ENCODE results near the gene CPTP.
"Not testable (repeated sequence)": the region's sequence is repeated elsewhere in the genome, so short reads cannot be mapped to it uniquely, and the experiment has no call there.

Gene CPTP

GRCh38 chr1:1365875-1366698, 41.5 kb downstream of the CPTP start:
- no peak for DNase-seq (ENCODE audit: low spot score)

DNA sequence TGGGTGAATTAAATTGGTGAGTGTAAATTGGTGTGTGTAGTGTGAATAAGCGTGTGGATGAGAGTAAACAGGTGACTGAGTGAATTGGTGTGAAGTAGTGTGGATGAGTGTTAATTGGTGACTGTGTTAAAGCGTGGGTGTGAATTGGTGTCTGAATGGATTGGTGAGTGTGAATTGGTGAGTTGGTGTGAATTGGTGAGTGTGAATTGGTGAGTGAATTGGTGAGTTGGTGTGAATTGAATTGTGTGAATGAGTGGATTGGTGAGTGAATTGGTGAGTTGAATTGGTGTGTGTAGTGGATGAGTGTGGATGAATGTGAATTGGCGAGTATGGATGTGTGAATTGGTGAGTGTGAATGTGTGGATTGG, 42.1 kb downstream of the CPTP start:
- DNase-seq (ENCODE audit: low spot score), result no peak

- no peak for DNase-seq (ENCODE audit: low spot score)
These were observed 42.7 kb downstream of the CPTP start for GRCh38 chr1:1367315-1367714.

DNA sequence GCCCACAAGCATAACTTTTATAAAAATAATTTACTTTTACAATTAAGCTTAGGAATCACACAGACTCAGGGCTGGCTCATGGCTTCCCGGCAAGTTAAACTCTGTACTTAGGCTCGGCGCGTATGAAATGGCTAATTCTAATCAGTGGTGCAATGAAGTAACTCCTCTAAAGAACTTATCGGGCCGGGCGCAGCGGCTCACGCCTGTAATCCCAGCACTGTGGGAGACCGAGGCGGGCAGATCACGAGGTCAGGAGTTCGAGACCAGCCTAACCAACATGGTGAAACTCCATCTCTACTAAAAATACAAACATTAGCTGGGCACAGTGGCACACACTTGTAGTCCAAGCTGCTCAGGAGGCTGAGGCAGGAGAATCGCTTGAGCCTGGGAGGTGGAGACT, 45.5 kb downstream of the CPTP start:
- DNase-seq (ENCODE audit: low spot score), result not testable (repeated sequence)

DNA sequence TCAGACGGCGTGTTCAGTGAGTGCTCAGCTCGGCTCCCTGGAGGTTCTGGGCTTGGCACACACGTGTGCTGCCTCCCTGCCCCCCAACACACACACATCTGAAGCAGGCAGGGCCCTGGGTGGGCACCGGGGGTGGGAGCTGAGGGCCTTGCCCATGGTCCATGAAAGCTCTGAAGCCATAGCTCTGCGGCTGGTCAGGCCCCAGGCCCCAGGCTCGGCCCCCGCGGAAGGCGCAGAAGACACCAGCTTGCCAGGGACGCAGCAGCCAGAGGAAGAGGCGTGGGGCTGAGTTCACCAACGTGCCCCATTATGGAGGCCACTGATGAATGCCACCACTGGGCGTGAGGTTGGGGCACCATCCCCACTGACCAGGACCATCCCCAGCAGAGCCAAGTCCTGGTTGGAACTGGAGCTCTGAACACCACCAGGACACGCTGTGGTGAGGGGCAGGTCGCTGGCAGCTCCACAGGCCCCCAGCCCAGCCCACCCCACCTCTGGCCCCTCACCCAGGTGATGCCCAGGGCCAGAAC, 46.2 kb downstream of the CPTP start:
- DNase-seq (ENCODE audit: low spot score), result no peak

DNA sequence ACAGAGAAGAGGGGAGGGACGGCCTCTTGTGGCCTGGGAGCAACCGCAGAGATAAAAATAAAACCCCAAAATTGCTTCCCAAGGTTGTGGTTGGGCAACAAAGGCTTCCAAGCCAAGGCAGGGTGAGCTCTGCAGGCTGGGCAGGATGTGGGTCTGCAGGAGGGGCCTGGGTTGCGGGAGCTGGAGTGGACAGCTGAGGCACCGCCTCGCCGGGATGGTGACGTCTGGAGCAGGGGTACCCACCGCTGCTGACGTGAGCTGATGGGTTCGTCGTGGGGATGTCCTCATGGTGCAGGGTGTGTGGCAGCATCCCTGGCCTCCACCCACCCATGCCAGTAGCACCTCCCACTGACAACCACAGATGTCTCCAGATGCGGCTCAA, 46.8 kb downstream of the CPTP start:
- DNase-seq (ENCODE audit: low spot score), result no peak

DNA sequence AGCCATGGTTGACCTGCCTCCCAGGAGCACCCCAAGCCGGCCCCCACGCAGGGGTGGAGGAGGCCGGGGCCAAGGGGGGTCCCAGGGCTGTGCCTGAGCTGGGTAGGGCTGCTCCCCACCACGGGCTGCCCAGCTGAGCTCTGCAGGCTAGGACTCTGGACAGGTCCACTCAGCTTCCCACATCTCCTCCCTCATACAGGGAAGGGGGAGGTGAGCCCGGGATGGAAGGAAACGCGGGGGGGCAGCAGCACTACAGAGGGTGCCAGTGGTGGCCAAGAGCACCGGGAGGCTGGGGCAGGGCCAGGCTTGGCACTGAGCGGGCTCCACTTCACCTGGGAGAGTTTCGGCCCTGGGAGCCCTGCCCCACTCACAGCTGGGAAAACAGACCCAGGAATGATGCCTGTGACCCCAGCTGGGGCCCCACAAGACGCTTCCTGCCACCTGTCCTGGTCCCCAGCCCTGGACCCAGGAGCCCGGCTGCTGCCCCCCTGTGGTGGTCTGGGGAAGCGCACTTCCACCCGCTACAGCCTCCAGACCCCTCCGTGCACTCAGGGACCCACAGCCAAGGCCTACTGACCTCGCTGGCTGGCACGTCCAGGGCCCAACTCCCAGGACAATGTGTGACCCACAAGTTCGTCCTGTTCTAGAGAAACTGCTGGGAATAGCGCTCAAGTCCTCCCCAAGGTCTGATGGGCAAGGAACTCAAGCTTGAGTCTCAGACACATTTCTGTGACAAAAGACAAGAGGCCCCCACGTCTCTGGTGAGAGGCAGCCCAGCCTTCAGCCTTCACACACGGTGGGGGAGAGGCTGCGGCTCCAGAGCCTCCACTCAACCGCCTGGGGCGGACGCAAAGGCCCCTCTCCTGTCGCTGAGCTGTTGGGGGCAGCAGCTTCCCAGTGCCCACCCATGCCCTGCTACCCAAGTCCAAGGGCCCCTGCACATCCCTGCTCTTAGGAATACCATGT, 47.4 kb downstream of the CPTP start:
- DNase-seq (ENCODE audit: low spot score), result no peak

GRCh38 chr1:1373051-1373814, 48.6 kb downstream of the CPTP start:
- DNase-seq (ENCODE audit: low spot score), result no peak

- DNase-seq (ENCODE audit: low spot score), result no peak
These were observed 49.4 kb downstream of the CPTP start for GRCh38 chr1:1373815-1374588.

- no peak for DNase-seq (ENCODE audit: low spot score)
These were observed 50.0 kb downstream of the CPTP start for GRCh38 chr1:1374589-1374928.

GRCh38 chr1:1374929-1375662, 50.5 kb downstream of the CPTP start, which contains the start of gene AURKAIP1:
Gene AURKAIP1 (minus strand): TSS chr1:1375207. CDS start chr1:1374756, 451 bp downstream.
- DNase-seq (ENCODE audit: low spot score), result peak; percentile 99

DNA sequence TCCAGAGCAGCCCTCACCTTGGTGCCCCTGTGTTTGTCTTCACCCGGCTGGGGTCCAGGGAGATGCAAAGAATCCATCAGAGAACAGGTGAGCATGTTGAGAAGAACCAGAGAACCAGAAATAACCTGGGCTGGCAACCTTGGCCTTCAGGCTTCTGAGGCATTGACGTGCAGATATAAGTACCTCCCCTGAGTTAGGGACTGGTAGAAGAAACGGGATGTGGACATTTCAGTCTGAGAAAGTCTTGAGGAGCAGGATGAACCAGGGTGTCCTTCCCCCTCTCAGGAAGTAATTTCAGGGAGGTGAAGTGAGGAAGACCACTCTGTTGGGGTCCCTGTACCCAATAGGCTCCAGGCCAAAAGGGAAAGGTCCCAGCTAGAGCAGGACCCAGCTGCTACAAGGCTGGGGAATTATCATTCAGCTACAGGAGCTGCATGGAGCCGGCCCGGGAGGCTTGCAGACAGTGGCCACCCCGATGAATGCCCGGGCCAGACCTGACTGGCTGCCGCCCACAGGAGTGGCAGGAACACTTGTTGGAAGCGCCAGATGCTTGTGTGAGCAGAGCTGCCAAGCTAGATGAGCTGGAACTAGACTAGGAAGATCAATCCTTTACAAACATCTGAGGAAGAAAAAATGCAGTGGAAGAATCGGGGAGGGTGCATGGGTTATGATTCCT, 52.1 kb downstream of the CPTP start:
- DNase-seq (ENCODE audit: low spot score), result no peak

- DNase-seq (ENCODE audit: low spot score), result no peak
These were observed 53.1 kb downstream of the CPTP start for GRCh38 chr1:1377540-1378205.
